Measurements from ENCODE around the gene UNC5C.

UNC5C gene

GRCh38 chr4:95445251-95445650 is 103.5 kb downstream of the UNC5C start:
- DNase-seq (ENCODE audit: low read depth): no peak
- H3K4me3 ChIP-seq (ENCODE audit: control insufficient read depth, low read depth, low read length): no peak overlapping the region
- TF ChIP-seq, protein P1, sequence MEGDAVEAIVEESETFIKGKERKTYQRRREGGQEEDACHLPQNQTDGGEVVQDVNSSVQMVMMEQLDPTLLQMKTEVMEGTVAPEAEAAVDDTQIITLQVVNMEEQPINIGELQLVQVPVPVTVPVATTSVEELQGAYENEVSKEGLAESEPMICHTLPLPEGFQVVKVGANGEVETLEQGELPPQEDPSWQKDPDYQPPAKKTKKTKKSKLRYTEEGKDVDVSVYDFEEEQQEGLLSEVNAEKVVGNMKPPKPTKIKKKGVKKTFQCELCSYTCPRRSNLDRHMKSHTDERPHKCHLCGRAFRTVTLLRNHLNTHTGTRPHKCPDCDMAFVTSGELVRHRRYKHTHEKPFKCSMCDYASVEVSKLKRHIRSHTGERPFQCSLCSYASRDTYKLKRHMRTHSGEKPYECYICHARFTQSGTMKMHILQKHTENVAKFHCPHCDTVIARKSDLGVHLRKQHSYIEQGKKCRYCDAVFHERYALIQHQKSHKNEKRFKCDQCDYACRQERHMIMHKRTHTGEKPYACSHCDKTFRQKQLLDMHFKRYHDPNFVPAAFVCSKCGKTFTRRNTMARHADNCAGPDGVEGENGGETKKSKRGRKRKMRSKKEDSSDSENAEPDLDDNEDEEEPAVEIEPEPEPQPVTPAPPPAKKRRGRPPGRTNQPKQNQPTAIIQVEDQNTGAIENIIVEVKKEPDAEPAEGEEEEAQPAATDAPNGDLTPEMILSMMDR (IDR thresholded peaks at IDR 0.05; ENCODE audit: control insufficient read depth, insufficient read depth, low read depth, low read length, missing control alignments): no peak

GRCh38 chr4:95444812-95445211 is 104.0 kb downstream of the UNC5C start:
- no peak for DNase-seq (ENCODE audit: low read depth)
- no peak overlapping the region for H3K4me3 ChIP-seq (ENCODE audit: control insufficient read depth, low read depth, low read length)
- TF ChIP-seq, protein P1 (IDR thresholded peaks at IDR 0.05; ENCODE audit: control insufficient read depth, insufficient read depth, low read depth, low read length, missing control alignments): no peak

DNA sequence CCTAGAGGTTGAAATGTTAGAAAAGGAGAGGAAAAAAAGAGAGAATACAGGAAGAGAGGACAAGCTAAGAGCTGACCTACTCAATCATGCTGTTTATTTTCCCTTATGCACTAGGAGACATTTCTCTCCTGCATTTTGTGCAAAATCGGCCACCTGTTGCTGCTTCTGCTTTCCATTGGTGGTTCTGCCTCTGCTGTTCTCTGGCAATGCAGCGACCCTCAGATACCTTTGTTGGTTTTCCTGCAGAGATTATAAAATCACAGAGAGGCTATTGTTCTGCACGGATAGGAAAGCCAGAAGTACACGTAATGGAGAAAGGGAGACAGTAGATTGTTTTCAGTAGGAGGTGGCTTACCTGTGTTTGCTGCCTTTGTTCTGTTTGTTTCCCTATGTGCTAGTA is 108.9 kb downstream of the UNC5C start:
- H3K4me3 ChIP-seq (ENCODE audit: control insufficient read depth, low read depth, low read length): no peak overlapping the region
- TF ChIP-seq, protein P1 (IDR thresholded peaks at IDR 0.05; ENCODE audit: control insufficient read depth, insufficient read depth, low read depth, low read length, missing control alignments): no peak
- no peak for DNase-seq (ENCODE audit: low read depth)

DNA sequence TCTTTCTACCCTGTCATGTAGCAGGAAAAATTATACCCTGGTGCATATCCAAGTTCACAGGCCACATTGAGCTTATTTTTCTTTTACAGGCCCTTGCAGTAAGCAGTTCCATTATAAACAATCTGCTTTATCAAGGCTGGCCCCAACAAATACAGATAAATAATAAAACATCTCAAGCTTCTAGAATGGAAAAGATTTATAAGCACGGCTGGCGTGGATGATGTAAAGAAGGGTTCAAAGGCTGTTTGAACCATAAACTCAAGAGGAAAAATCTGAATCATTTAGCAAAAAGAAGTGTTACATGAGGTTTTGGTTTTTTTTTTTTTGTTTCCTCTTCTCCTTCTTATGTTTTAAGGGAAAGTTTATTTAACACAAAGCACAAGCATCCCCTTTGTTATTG is 109.7 kb downstream of the UNC5C start:
- TF ChIP-seq, protein P1 (IDR thresholded peaks at IDR 0.05; ENCODE audit: control insufficient read depth, insufficient read depth, low read depth, low read length, missing control alignments): no peak
- no peak overlapping the region for H3K4me3 ChIP-seq (ENCODE audit: control insufficient read depth, low read depth, low read length)

GRCh38 chr4:95432466-95432865 is 116.3 kb downstream of the UNC5C start:
- TF ChIP-seq, protein P1 (IDR thresholded peaks at IDR 0.05; ENCODE audit: control insufficient read depth, insufficient read depth, low read depth, low read length, missing control alignments): no peak
- no peak for DNase-seq (ENCODE audit: low read depth)

More for the DNA sequence above, 109.7 kb downstream of the UNC5C start:
- DNase-seq (ENCODE audit: low read depth): no peak

DNA sequence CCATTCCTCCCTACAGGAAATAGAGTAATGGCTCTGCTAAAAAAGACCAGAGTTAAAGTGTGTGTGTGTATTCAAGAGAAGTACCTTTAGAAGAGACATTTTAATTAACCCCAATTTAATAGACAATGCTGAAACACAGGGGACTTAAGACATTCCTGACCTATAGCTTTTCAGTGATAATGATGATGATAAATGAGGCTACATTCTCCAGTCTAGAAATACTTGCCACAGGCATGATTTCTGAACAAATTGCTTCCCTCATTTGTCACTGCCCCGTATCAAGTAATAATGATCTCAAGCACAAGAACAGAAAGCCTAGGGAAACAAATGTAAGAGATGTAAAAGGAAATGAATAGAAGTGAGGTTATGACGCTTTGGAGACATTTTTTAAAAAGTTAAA is 117.1 kb downstream of the UNC5C start:
- no peak for DNase-seq (ENCODE audit: low read depth)
- TF ChIP-seq, protein P1 (IDR thresholded peaks at IDR 0.05; ENCODE audit: control insufficient read depth, insufficient read depth, low read depth, low read length, missing control alignments): no peak
- H3K4me3 ChIP-seq (ENCODE audit: control insufficient read depth, low read depth, low read length): no peak overlapping the region

More at GRCh38 chr4:95432466-95432865, 116.3 kb downstream of the UNC5C start:
- no peak overlapping the region for H3K4me3 ChIP-seq (ENCODE audit: control insufficient read depth, low read depth, low read length)

DNA sequence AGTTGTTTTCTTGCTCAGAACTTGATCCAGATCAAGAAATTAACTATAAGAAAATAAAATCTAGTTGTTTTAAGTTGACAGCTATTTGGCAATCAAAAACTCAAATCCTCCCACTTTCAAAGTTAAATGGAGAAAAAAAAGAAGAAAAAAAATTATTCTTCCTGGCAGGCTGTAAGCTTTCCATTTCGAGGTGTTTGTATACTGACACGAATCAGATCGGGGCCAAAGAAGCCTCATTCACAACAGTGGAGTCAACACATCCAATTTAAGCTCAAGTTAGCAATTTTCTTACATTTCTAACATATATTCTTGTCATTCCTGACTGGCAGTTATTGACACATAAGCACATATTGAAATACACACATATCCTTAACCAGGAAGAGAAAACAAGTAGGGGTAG is 119.4 kb downstream of the UNC5C start:
- TF ChIP-seq, protein P1 (IDR thresholded peaks at IDR 0.05; ENCODE audit: control insufficient read depth, insufficient read depth, low read depth, low read length, missing control alignments): no peak
- H3K4me3 ChIP-seq (ENCODE audit: control insufficient read depth, low read depth, low read length): no peak overlapping the region
- DNase-seq (ENCODE audit: low read depth): no peak

All from AG09309 (cell line).